Endodermal cell (in vitro differentiated cells): ENCODE results near the gene DBH. TPM values are rescaled to one million over a fixed set of nuclear protein-coding genes. Genes with fewer than 3 reads are reported as not detected.

Experiments
- DNase-seq: peaks from one replicate; pipeline ENCODE4 v3.0.0-alpha.2; 2017
- H3K27ac ChIP-seq: 2 replicates; pipeline ENCODE4 v1.5.1; 2013; ENCODE audit warnings: mild to moderate bottlenecking, low read depth, low read length, moderate library complexity
- H3K27me3 ChIP-seq: 2 replicates; pipeline ENCODE4 v1.6.1; 2013; ENCODE audit warnings: mild to moderate bottlenecking, low read length, moderate library complexity; ENCODE audit not compliant: insufficient read depth, control insufficient read depth, poor library complexity, severe bottlenecking
- H3K36me3 ChIP-seq: 2 replicates; pipeline ENCODE4 v1.7.0; 2013; ENCODE audit warnings: mild to moderate bottlenecking, low read length, moderate library complexity; ENCODE audit not compliant: control insufficient read depth, insufficient read depth
- H3K4me1 ChIP-seq: one replicate; pipeline ENCODE4 v1.7.0; 2013; ENCODE audit warnings: low read length; ENCODE audit not compliant: control insufficient read depth, insufficient read depth
- H3K4me3 ChIP-seq: 2 replicates; pipeline ENCODE4 v1.5.1; 2013; ENCODE audit warnings: mild to moderate bottlenecking, low read length, moderate library complexity
- H3K9ac ChIP-seq: 2 replicates; pipeline ENCODE4 v1.6.1; 2013; ENCODE audit warnings: mild to moderate bottlenecking, low read length, moderate library complexity; ENCODE audit not compliant: poor library complexity, severe bottlenecking; ENCODE audit errors: extremely low read depth
- H3K9me3 ChIP-seq: 2 replicates; pipeline ENCODE4 v1.6.1; 2013; ENCODE audit warnings: mild to moderate bottlenecking, low read length, moderate library complexity; ENCODE audit not compliant: control insufficient read depth
- H3K27ac Mint-ChIP-seq: 2 replicates; pipeline ENCODE4 v1.8.0; 2020; ENCODE audit warnings: mixed read lengths
- H3K27me3 Mint-ChIP-seq: 2 replicates; pipeline ENCODE4 v1.8.0; 2021; ENCODE audit warnings: mild to moderate bottlenecking, mixed read lengths; ENCODE audit not compliant: insufficient read depth
- H3K36me3 Mint-ChIP-seq: 2 replicates; pipeline ENCODE4 v1.8.0; 2020; ENCODE audit warnings: low read depth, mixed read lengths
- H3K4me1 Mint-ChIP-seq: 2 replicates; pipeline ENCODE4 v1.8.0; 2020; ENCODE audit warnings: mixed read lengths
- H3K4me3 Mint-ChIP-seq: 2 replicates; pipeline ENCODE4 v1.8.0; 2020; ENCODE audit warnings: mild to moderate bottlenecking, moderate library complexity, mixed read lengths
- H3K9me3 Mint-ChIP-seq: 2 replicates; pipeline ENCODE4 v1.8.0; 2020; ENCODE audit warnings: mild to moderate bottlenecking, mixed read lengths
- CTCF ChIP-seq: fragments of 200-600 bp; sonication (generic); conservative IDR thresholded peaks from 2 replicates; pipeline ENCODE4 v1.5.0; 2021; ENCODE audit warnings: antibody characterized with exemption, mild to moderate bottlenecking
- WGBS, 2 experiments: methylation state at CpG; one replicate each; pipeline versions ENCODE4 v1.1.5 to v1.1.7; 2013; ENCODE audit warnings: missing lambda C conversion rate in 2 of 2, mixed read lengths in 1 of 2; ENCODE audit not compliant: insufficient coverage in 1 of 2, insufficient read length in 1 of 2; 5-methylcytosine and 5-hydroxymethylcytosine counted together
- total RNA-seq, 2 donors: library from RNA; stranded (reverse); fragmentation: NEBNext Ultra II Directional in 1 of 2; extraction: Animal tissue kit (Norgen Biotek cat#: 25700) in 1 of 2; gene quantifications; 2 replicates in 1 of 2; 3 replicates in 1 of 2; pipeline ENCODE4 v1.2.1, GENCODE V29; 2021

Gene DBH
- total RNA-seq, 2 donors from 2014 or later: not detected

GRCh38 chr9:133640160-133640559, 4.0 kb downstream of the DBH start:
- H3K27ac Mint-ChIP-seq: no peak overlapping the region
- DNase-seq: no peak
- H3K27me3 Mint-ChIP-seq: no peaks in the 10 kb centered on the region
- no peaks in the 10 kb centered on the region for H3K9me3 Mint-ChIP-seq
- TF ChIP-seq CTCF: no peak
- no peak overlapping the region for H3K4me3 ChIP-seq
- H3K9ac ChIP-seq: no peak overlapping the region
- no peaks in the 10 kb centered on the region for H3K27me3 ChIP-seq
- WGBS, 2 experiments: 93 to 95% methylated on average over 3 to 7 of the region's 7 CpGs
- H3K27ac ChIP-seq: no peak overlapping the region
- no peaks in the 10 kb centered on the region for H3K4me1 ChIP-seq
- no peaks in the 10 kb centered on the region for H3K4me1 Mint-ChIP-seq
- no peaks in the 10 kb centered on the region for H3K36me3 Mint-ChIP-seq
- H3K36me3 ChIP-seq: no peaks in the 10 kb centered on the region
- H3K4me3 Mint-ChIP-seq: no peak overlapping the region
- H3K9me3 ChIP-seq: no peaks in the 10 kb centered on the region

GRCh38 chr9:133640580-133641395, 4.6 kb downstream of the DBH start:
- Mint-ChIP-seq H3K27me3 (no peaks in the 10 kb centered on the region), H3K4me3 (no peak overlapping the region), H3K9me3 (no peaks in the 10 kb centered on the region), H3K27ac (no peak overlapping the region), H3K4me1 (no peaks in the 10 kb centered on the region), H3K36me3 (no peaks in the 10 kb centered on the region)
- DNase-seq: no peak
- H3K36me3 ChIP-seq: no peaks in the 10 kb centered on the region
- H3K27ac ChIP-seq: no peak overlapping the region
- H3K4me3 ChIP-seq: no peak overlapping the region
- H3K9ac ChIP-seq: no peak overlapping the region
- H3K9me3 ChIP-seq: no peaks in the 10 kb centered on the region
- no peaks in the 10 kb centered on the region for H3K4me1 ChIP-seq
- H3K27me3 ChIP-seq: no peaks in the 10 kb centered on the region
- TF ChIP-seq CTCF: no peak
- WGBS, 2 experiments: 91% methylated on average over 7 to 13 of the region's 13 CpGs

- Histone ChIP-seq H3K27ac (no peak overlapping the region), H3K9me3 (no peaks in the 10 kb centered on the region), H3K27me3 (no peaks in the 10 kb centered on the region), H3K36me3 (no peaks in the 10 kb centered on the region), H3K4me3 (no peak overlapping the region), H3K9ac (no peak overlapping the region), H3K4me1 (no peaks in the 10 kb centered on the region)
- Mint-ChIP-seq H3K9me3 (no peaks in the 10 kb centered on the region), H3K27ac (no peak overlapping the region), H3K27me3 (no peaks in the 10 kb centered on the region), H3K4me3 (no peak overlapping the region), H3K4me1 (no peaks in the 10 kb centered on the region), H3K36me3 (no peaks in the 10 kb centered on the region)
- TF ChIP-seq CTCF: no peak
- DNase-seq: no peak
- 83 to 91% methylated on average over 1 to 7 of the region's 7 CpGs for WGBS, 2 experiments
These were observed 5.2 kb downstream of the DBH start for GRCh38 chr9:133641396-133641655.
